Measurements from ENCODE around the gene UFD1. TPM values are rescaled to one million over a fixed set of nuclear protein-coding genes. Genes with fewer than 3 reads are reported as not detected.

The UFD1 gene
- total and polyA plus RNA-seq, 9 donors = 27.8 to 58.8 (median 44.4) TPM

DNA sequence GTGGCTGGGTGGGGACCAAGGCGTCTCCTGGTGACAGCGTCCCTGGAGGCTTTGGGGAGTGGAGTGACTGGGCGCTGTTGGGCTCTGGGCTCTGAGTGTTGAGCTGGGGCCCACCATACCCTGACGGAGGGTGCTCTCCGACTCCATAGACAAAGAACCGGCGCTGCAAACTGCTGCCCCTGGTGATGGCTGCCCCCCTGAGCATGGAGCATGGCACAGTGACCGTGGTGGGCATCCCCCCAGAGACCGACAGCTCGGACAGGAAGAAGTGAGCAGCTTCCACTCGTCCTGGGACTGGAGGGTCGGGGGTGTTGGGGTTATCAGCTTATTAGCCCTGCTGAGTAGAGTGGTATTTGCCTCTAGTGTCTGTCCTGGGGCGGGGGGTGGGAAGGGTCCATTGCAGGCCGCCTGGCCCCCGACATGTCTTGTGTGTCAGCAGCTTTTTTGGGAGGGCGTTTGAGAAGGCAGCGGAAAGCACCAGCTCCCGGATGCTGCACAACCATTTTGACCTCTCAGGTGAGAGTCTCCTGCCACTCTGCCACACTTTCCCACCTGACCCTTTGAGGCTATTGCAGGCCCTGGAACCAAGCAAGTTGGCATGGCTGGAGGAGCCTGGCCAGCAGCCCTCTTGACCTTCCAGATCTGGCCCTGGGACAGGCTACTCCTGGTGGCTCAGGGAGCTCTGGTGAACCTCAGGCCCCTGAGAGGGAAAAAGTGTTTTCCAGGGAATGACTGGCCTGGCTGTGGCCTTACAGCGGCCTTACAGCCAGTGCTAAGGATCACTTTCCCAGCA, 37.6 kb upstream of the UFD1 start:
- peaks cover 43% of the 10 kb centered on the region for H3K4me1 ChIP-seq (ENCODE audit: control insufficient read depth, insufficient read depth, low read length)

GRCh38 chr22:19515654-19516377, 36.8 kb upstream of the UFD1 start:
- 93% methylated on average over 12 of the region's 12 CpGs for WGBS (ENCODE audit: insufficient coverage)
- DNase-seq = no peak

More for the DNA sequence above, 37.6 kb upstream of the UFD1 start:
- Histone ChIP-seq H3K9me3 (replicated peaks; ENCODE audit: control insufficient read depth, low read depth, low read length) (no peaks in the 10 kb centered on the region), H3K4me3 (ENCODE audit: low read length) (no peak overlapping the region), H3K27me3 (ENCODE audit: control insufficient read depth, insufficient read depth, low read length) (no peaks in the 10 kb centered on the region), H3K27ac (ENCODE audit: low read length) (no peak overlapping the region), H3K36me3 (ENCODE audit: control insufficient read depth, insufficient read depth, low read length) (peaks cover 3% of the 10 kb centered on the region)
- 86% methylated on average over 19 of the region's 19 CpGs for WGBS (ENCODE audit: insufficient coverage)
- no peak for DNase-seq

DNA sequence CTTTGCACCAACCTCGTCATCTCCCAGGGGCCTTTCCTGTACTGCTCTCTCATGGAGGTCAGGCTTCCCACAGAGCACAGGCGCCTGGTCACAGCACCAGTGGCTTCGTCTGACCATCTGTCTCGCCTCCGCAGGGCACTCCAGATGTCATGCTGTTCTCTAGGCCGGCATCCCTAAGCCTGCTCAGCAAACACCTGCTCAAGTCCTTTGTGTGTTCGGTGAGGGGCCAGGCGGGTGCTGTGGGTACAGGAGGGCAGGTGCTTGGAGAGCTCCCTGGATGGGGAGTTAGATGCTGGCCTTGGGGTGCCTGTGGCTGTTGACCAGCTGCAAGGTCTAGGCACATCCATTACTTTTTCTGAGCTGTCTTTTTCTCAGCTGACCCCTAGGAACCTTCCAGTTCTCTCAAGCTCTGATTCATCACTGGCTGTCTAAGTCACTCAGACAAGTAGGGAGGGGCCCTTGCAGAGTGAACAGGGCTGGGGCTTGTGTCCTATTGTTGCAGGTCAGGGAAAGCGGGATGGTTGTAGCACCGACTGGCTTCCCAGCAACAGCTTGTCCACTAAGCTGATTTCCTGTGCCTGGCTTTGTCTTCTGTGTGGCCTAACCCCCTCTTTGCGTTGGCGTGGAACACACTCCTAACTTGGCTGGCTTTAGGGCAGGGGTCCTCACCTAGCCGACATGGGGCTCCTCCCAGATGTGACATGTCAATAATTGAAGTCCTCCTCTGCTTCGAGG, 36.0 kb upstream of the UFD1 start:
- Histone ChIP-seq H3K27ac (ENCODE audit: low read length) (no peak overlapping the region), H3K4me3 (ENCODE audit: low read length) (no peak overlapping the region), H3K4me1 (ENCODE audit: control insufficient read depth, insufficient read depth, low read length) (peaks cover 31% of the 10 kb centered on the region), H3K9me3 (replicated peaks; ENCODE audit: control insufficient read depth, low read depth, low read length) (no peaks in the 10 kb centered on the region), H3K36me3 (ENCODE audit: control insufficient read depth, insufficient read depth, low read length) (peaks cover under 1% of the 10 kb centered on the region), H3K27me3 (ENCODE audit: control insufficient read depth, insufficient read depth, low read length) (no peaks in the 10 kb centered on the region)
- DNase-seq = no peak
- 78% methylated on average over 12 of the region's 14 CpGs for WGBS (ENCODE audit: insufficient coverage)

More at GRCh38 chr22:19515654-19516377, 36.8 kb upstream of the UFD1 start:
- Histone ChIP-seq H3K4me1 (ENCODE audit: control insufficient read depth, insufficient read depth, low read length) (peaks cover 39% of the 10 kb centered on the region), H3K27me3 (ENCODE audit: control insufficient read depth, insufficient read depth, low read length) (no peaks in the 10 kb centered on the region), H3K4me3 (ENCODE audit: low read length) (no peak overlapping the region), H3K36me3 (ENCODE audit: control insufficient read depth, insufficient read depth, low read length) (peaks cover 3% of the 10 kb centered on the region), H3K9me3 (replicated peaks; ENCODE audit: control insufficient read depth, low read depth, low read length) (no peaks in the 10 kb centered on the region), H3K27ac (ENCODE audit: low read length) (no peak overlapping the region)

- H3K4me1 ChIP-seq (ENCODE audit: control insufficient read depth, insufficient read depth, low read length) = peaks cover 19% of the 10 kb centered on the region
- H3K27ac ChIP-seq (ENCODE audit: low read length) = no peak overlapping the region
- H3K36me3 ChIP-seq (ENCODE audit: control insufficient read depth, insufficient read depth, low read length) = no peaks in the 10 kb centered on the region
- no peaks in the 10 kb centered on the region for H3K9me3 ChIP-seq (replicated peaks; ENCODE audit: control insufficient read depth, low read depth, low read length)
- no peaks in the 10 kb centered on the region for H3K27me3 ChIP-seq (ENCODE audit: control insufficient read depth, insufficient read depth, low read length)
- no peak for DNase-seq
- no peak overlapping the region for H3K4me3 ChIP-seq (ENCODE audit: low read length)
- WGBS (ENCODE audit: insufficient coverage) = 100% methylated on average over 1 of the region's 2 CpGs
Measured at GRCh38 chr22:19513823-19514222, 34.8 kb upstream of the UFD1 start.

- no CpG with 5 or more reads among the region's 2 CpGs for WGBS (ENCODE audit: insufficient coverage)
- Histone ChIP-seq H3K4me1 (ENCODE audit: control insufficient read depth, insufficient read depth, low read length) (peaks cover 8% of the 10 kb centered on the region), H3K27ac (ENCODE audit: low read length) (no peak overlapping the region), H3K36me3 (ENCODE audit: control insufficient read depth, insufficient read depth, low read length) (no peaks in the 10 kb centered on the region), H3K9me3 (replicated peaks; ENCODE audit: control insufficient read depth, low read depth, low read length) (no peaks in the 10 kb centered on the region), H3K27me3 (ENCODE audit: control insufficient read depth, insufficient read depth, low read length) (no peaks in the 10 kb centered on the region), H3K4me3 (ENCODE audit: low read length) (no peak overlapping the region)
- DNase-seq = no peak
Measured at GRCh38 chr22:19510919-19511341, 31.9 kb upstream of the UFD1 start.

DNA sequence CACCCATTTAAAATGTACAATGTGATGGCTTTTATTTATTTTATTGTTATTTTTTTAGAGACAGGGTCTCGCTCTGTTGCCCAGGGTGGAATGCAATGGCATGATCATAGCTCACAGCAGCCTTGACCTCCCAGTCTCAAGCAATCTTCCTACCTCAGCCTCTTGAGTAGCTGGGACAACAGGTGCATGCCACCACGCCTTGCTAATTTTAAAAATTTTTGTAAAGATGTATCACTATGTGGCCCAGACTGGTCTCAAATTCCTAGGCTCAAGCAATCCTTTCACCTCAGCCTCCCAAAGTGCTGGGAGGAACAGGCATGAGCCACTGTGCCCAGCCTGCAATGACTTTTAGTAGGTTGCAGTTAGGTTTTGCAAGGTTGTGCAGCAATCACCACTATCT, 30.9 kb upstream of the UFD1 start:
- Histone ChIP-seq H3K4me3 (ENCODE audit: low read length) (no peak overlapping the region), H3K4me1 (ENCODE audit: control insufficient read depth, insufficient read depth, low read length) (peaks cover 4% of the 10 kb centered on the region), H3K36me3 (ENCODE audit: control insufficient read depth, insufficient read depth, low read length) (peaks cover 7% of the 10 kb centered on the region), H3K27me3 (ENCODE audit: control insufficient read depth, insufficient read depth, low read length) (no peaks in the 10 kb centered on the region), H3K27ac (ENCODE audit: low read length) (no peak overlapping the region), H3K9me3 (replicated peaks; ENCODE audit: control insufficient read depth, low read depth, low read length) (no peaks in the 10 kb centered on the region)
- DNase-seq = no peak
- WGBS (ENCODE audit: insufficient coverage) = no CpG with 5 or more reads among the region's 2 CpGs

DNA sequence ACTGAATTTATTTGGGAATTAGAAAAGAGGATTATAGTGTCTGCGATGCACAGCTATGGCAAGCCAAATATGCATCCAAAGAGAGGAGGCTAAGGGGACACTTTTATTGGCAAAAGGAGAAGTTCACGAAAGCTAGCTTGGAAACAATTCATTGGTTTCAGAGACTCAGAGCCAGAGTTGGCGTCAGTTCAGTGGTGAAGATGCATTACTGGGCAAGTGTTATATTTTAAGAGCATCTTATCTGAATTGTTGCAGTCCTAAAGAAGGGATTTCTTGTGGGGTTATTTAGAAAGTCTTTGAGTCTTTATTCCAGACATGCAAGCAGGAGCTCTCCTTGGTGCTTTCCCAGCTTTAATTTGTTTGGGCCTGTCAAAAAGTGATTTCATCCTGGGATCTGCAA, 30.2 kb upstream of the UFD1 start:
- no peaks in the 10 kb centered on the region for H3K4me1 ChIP-seq (ENCODE audit: control insufficient read depth, insufficient read depth, low read length)
- WGBS (ENCODE audit: insufficient coverage) = 71% methylated on average over 2 of the region's 3 CpGs
- DNase-seq = no peak
- H3K4me3 ChIP-seq (ENCODE audit: low read length) = no peak overlapping the region
- H3K27ac ChIP-seq (ENCODE audit: low read length) = no peak overlapping the region
- peaks cover 7% of the 10 kb centered on the region for H3K36me3 ChIP-seq (ENCODE audit: control insufficient read depth, insufficient read depth, low read length)
- no peaks in the 10 kb centered on the region for H3K9me3 ChIP-seq (replicated peaks; ENCODE audit: control insufficient read depth, low read depth, low read length)
- H3K27me3 ChIP-seq (ENCODE audit: control insufficient read depth, insufficient read depth, low read length) = no peaks in the 10 kb centered on the region

DNA sequence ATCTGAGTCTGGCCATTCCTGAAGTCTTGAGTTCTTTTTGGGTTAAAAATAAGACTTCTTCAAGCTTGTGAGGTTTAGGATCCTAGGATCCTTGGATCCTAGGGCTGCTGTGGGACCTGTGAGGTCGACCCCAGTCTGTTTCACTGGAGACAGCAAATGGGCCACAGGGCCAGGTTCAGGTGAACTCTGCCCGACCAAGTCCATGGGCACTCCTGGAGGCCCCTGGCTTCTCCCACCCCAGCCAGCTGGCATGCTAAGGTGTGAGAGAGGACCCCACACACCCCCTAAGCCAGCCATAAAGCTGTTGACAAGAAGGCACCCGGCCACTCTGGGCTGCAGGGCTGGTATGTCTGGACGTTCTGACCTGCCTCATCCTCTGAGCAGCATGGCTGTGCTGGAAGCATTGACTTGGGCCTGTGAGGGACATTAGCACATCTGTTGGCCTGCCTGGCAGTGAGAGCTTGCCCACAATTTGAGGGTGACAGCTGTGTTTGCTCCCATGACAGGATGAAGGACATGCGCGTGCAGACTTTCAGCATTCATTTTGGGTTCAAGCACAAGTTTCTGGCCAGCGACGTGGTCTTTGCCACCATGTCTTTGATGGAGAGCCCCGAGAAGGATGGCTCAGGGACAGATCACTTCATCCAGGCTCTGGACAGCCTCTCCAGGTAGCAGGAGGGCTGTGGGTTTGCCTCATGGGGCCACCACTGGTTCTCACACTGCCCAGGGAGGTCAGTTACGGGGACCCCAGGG, 29.2 kb upstream of the UFD1 start:
- Histone ChIP-seq H3K4me3 (ENCODE audit: low read length) (no peak overlapping the region), H3K4me1 (ENCODE audit: control insufficient read depth, insufficient read depth, low read length) (no peaks in the 10 kb centered on the region), H3K36me3 (ENCODE audit: control insufficient read depth, insufficient read depth, low read length) (peaks cover 7% of the 10 kb centered on the region), H3K27me3 (ENCODE audit: control insufficient read depth, insufficient read depth, low read length) (no peaks in the 10 kb centered on the region), H3K27ac (ENCODE audit: low read length) (no peak overlapping the region), H3K9me3 (replicated peaks; ENCODE audit: control insufficient read depth, low read depth, low read length) (no peaks in the 10 kb centered on the region)
- no peak for DNase-seq
- 92% methylated on average over 8 of the region's 10 CpGs for WGBS (ENCODE audit: insufficient coverage)

- H3K27me3 ChIP-seq (ENCODE audit: control insufficient read depth, insufficient read depth, low read length) = no peaks in the 10 kb centered on the region
- no peak overlapping the region for H3K27ac ChIP-seq (ENCODE audit: low read length)
- H3K9me3 ChIP-seq (replicated peaks; ENCODE audit: control insufficient read depth, low read depth, low read length) = no peaks in the 10 kb centered on the region
- H3K36me3 ChIP-seq (ENCODE audit: control insufficient read depth, insufficient read depth, low read length) = peaks cover 7% of the 10 kb centered on the region
- DNase-seq = no peak
- WGBS (ENCODE audit: insufficient coverage) = 85% methylated on average over 3 of the region's 4 CpGs
- no peaks in the 10 kb centered on the region for H3K4me1 ChIP-seq (ENCODE audit: control insufficient read depth, insufficient read depth, low read length)
- no peak overlapping the region for H3K4me3 ChIP-seq (ENCODE audit: low read length)
Measured at GRCh38 chr22:19507534-19507861, 28.5 kb upstream of the UFD1 start.

All from muscle of leg (tissue), 11 donors.